Suprapubic skin (tissue), 4 donors: Measurements from ENCODE around the gene GCSH.

Experiments
- CTCF ChIP-seq, 2 donors: fragments of 200-600 bp in 1 of 2; fragments of 450-650 bp in 1 of 2; sonication (generic) in 1 of 2; IDR thresholded peaks; one replicate each; pipeline ENCODE4 v1.5.1; 2016 to 2019; ENCODE audit warnings: antibody characterized with exemption in 2 of 2, mild to moderate bottlenecking in 1 of 2, moderate library complexity in 1 of 2
- EP300 ChIP-seq: sonication (generic); formaldehyde crosslinking; IDR thresholded peaks from one replicate; pipeline ENCODE4 v1.6.1; 2017; ENCODE audit warnings: antibody characterized with exemption
- POLR2A ChIP-seq, 2 donors: fragments of 450-650 bp; IDR thresholded peaks; one replicate each; pipeline ENCODE4 v1.6.1; 2017; ENCODE audit warnings: antibody characterized with exemption in 2 of 2, mild to moderate bottlenecking in 2 of 2, moderate library complexity in 2 of 2
- POLR2AphosphoS5 ChIP-seq, 3 donors: sonication (generic); formaldehyde crosslinking; IDR thresholded peaks; one replicate each; pipeline ENCODE4 v1.6.1; 2017; ENCODE audit warnings: antibody characterized with exemption in 3 of 3

- TF ChIP-seq CTCF (IDR thresholded peaks at IDR 0.05), result no peak
- TF ChIP-seq POLR2AphosphoS5 (IDR thresholded peaks at IDR 0.05), result no peak
- no peak for TF ChIP-seq POLR2A (IDR thresholded peaks at IDR 0.05)
- TF ChIP-seq EP300, result no peak
Measured at GRCh38 chr16:81081014-81081413, 15.2 kb downstream of the GCSH start.
